CD4-positive, alpha-beta T cell treated with Interleukin-17A for 1 hour (primary cell): Measurements from ENCODE around the gene DCAF7.

Source experiments
- DNase-seq: peaks from one replicate; pipeline ENCODE4 v3.0.0-alpha.2; 2020

The DCAF7 gene

GRCh38 chr17:63525190-63525946 lies 24.9 kb upstream of the DCAF7 start:
- no peak for DNase-seq

GRCh38 chr17:63526861-63527260 lies 23.4 kb upstream of the DCAF7 start:
- DNase-seq = no peak

DNA sequence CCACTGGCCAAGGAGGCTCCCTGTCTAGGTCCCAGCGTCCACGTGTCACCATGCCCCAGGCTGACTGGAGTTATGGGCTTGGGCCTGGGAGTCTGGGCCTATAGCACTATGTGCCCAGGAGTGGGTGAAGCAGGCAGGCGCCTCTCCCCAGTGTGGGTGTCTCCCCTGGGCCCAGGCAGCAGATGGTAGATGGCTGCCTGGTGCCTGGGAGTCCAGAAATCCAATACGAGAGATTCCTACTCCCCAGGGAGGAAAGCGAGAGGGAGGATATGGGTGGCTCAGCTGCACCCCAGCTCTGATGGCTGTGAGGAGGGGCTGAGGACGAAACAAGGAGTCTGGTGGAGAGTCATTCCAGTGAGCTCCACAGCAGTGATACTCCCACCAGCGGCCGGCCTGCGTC lies 22.1 kb upstream of the DCAF7 start:
- no peak for DNase-seq

DNA sequence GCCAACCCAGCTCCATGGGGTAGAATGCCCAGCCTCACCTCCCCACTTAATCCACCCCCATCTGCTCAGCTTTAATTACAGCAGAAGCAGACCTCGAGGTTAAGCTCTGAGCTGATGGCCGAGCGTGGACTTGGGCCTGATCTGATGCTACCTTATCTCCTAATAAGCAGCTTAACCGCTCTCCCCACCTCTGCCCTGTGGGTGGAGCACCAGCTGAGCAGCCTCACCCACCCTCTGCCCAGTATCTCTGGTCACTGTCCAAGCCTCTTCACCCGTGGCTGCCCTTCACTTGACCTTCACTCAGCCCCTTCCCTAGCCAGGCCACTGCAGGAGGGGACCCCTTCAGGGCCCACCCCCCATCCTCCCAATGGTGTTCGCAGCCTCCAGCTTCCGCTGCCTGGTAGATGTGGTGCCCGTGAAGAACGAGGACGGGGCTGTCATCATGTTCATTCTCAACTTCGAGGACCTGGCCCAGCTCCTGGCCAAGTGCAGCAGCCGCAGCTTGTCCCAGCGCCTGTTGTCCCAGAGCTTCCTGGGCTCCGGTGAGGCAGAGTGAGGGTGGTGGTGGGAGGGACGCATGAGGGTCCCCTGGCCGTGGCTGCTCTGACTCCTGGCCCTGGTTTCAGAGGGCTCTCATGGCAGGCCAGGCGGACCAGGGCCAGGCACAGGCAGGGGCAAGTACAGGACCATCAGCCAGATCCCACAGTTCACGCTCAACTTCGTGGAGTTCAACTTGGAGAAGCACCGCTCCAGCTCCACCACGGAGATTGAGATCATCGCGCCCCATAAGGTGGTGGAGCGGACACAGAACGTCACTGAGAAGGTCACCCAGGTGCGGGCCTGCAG lies 20.3 kb upstream of the DCAF7 start:
- DNase-seq = no peak

DNA sequence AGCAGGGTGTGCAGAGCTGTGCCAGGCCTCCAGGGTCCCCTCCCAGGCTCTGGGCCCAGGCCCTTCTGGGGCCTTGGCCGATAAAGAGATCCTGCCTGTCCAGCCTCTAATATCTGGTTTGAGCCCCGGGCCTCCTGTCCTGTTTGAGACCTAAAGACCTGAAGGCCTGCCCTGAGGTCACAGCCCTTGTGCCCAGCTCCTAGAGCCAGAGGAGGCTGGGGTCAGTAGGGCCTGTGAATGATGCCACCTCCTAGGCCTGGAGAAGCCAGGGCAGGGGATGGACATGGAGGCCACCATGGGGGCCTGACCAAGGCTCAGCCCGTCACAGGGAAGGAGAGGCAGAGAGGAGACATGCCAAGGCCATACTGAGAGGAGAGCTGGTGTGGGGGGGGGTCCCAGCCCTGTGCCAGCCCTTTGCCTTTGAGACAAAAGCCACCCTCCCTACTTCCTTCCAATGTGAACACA lies 19.7 kb upstream of the DCAF7 start:
- DNase-seq = no peak

DNA sequence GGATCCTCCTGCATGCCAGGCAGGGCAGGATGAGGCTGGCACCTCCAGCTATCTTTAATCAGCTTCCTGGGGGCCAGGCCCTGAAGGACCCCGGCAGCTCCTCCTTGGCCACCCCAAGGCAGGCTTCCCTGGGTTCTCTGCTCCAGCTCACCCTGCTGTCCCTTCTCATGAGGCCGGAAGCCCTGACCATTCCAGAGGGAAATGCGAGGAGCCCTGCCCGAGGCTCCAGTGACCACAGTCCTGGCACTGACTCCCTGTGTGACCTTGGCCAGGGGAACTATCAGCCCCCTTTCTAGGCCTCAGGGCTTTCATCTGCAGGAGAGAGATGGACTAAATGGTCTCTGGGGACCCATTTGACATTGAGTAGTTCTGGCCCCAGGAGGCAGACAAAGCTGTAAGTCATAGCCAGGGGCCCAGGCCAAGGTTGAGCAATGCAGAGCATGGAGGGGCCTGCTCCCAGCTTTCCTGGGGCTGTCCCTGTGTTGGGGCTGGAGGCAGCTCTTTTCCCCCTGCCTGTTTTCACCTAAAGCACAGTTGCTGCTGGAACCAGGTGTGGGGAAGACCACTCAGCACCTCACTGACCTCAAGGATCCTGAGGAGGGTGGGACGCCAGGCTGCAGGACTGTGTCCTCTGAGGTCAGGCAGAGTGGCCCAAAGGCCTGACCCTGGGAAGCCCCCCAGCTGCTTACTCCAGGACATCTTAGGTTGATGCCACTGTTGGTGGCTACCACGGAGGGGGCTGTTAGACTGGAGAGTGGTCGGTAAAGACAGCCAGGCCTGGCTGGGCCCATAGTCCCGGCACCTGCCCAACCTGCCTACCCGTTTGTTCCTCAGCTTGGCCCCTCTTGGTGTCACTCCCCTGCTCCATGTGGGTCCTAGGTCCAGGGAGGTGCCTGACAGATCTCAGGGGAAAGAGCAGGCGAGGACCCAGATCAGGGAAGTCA lies 19.0 kb upstream of the DCAF7 start:
- no peak for DNase-seq

GRCh38 chr17:63533433-63534077 lies 16.7 kb upstream of the DCAF7 start:
- no peak for DNase-seq

GRCh38 chr17:63534078-63534570 lies 16.2 kb upstream of the DCAF7 start:
- DNase-seq = no peak

DNA sequence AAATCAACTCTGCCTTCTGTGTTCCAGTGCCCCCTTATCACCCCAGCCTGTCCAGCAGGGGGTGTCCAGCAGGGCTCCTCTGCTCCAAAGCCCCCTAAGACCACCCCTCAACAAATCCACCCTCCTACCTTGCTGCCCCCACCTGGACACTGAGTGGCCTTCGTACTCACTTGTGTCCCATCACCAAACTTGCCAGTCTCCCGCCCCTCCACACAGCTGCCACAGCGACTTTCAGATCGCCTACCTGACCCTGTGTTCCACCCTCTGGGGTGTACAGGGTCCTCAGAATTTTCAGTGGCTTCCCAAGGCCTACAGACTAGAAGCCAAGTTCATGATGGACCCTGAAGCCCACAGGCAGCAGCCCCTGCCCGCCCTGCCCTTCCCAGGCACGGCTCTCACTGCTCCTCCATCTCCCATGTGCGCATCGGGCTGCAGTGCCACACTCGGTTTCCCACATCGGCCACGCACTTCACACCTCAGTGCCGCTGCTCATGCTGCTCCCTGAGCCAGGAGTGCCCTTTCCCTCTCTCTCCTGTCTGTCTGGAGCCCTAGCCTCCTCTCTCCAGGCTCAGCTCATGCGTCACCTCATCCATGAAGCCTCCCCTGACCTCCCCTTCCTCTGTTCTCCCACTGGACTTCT lies 15.3 kb upstream of the DCAF7 start:
- DNase-seq = no peak

DNA sequence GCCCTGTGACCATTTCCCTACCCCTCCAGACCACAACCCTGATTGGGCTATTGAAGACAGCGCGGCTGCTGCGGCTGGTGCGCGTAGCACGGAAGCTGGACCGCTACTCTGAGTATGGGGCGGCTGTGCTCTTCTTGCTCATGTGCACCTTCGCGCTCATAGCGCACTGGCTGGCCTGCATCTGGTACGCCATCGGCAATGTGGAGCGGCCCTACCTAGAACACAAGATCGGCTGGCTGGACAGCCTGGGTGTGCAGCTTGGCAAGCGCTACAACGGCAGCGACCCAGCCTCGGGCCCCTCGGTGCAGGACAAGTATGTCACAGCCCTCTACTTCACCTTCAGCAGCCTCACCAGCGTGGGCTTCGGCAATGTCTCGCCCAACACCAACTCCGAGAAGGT lies 14.6 kb upstream of the DCAF7 start:
- no peak for DNase-seq

- no peak for DNase-seq
Observed at GRCh38 chr17:63537001-63537400, 13.3 kb upstream of the DCAF7 start.

GRCh38 chr17:63537991-63538692 lies 12.1 kb upstream of the DCAF7 start:
- no peak for DNase-seq

DNA sequence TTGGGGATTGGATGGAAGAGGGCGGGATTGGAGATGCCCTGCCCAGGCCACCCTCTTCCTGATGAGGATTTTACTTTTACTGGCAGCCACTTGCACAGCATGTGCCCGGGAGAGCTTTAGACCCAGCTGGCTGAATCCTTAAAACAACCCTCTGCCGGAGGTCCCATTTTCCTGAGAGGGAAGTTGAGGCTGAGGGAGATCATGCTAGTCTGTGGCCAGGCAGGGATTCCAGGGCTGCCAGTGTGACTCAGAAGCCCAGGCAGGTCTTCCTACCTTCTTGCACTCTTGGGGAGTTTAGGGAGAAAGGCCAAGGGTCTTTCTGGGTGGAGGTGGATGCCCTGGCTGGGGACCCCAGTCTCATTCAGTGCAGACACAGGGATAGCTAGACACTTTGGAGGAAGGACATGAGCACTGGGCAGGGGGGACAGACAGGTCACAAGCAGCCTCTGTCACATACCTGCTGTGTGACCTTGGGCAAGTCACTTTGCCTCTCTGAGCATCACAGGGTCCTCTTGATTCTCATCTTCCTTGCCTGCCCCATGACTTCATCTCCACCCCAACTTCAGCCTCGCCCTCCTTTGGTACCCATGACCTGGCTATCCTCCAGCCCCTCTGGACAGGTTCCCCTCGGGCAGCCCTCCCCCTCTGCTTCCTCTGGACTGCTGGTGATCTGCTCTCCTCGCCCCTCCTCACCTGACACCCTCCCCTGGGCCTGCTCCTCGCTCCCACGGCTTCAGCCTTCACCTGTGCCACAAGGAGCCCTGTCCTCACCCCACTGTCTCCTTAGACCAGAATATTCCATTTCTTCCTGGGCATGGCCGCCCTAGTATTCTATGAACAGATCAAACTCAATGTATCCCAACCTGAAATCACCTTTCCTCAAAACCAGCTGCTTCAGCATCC lies 11.3 kb upstream of the DCAF7 start:
- DNase-seq = no peak

- no peak for DNase-seq
Observed at GRCh38 chr17:63540590-63540989, 9.7 kb upstream of the DCAF7 start.

DNA sequence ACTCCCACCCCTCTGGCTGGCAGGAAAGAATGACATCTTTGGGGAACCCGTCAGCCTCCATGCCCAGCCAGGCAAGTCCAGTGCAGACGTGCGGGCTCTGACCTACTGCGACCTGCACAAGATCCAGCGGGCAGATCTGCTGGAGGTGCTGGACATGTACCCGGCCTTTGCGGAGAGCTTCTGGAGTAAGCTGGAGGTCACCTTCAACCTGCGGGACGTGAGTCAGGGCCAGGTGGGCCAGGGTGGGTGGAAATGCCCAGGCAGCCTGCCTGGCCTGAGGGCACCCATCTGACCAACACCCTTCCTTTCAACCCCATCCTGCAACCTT lies 8.1 kb upstream of the DCAF7 start:
- no peak for DNase-seq

DNA sequence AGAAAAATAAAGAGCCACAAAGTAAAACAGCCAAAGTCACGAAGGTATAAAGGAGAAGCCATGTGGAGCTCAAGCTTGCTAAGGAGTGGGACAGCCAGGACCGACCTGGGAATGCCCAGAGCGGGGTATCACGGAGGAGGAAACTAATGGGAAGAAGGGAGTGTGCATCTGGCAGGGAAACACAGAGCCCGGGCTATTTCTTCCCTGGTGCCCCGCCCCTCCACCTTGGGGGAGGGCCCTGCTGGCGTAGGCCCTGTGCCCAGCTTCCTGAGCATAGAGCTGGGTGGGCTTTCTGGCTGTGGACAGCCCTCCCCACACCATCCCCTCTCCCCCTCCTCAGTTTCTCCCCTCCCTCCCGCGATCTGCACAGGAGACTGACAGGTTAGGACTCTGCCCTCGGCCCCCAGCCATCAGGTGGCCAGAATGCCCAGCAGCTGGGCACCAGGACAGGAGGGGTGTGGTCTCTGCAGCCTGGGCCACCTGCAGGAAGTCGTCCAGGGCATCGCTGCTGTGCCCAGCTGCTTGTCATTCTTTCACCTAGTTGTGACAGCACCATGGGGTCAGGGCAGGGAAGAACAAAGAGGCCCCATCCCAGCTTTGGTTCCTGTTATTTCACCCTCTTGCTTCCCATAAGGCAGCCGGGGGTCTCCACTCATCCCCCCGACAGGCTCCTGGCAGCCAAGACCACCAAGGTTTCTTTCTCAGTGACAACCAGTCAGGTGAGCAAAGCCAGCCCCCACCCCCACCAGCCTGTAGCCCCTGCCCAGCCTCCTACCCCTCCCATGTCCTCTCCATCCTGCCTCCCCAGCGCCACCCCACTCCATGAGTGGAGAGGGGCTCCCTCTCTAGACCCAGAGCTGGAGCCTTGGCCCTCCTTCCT lies 7.1 kb upstream of the DCAF7 start:
- no peak for DNase-seq

- no peak for DNase-seq
Observed at GRCh38 chr17:63543822-63544420, 6.4 kb upstream of the DCAF7 start.

GRCh38 chr17:63544467-63545301 lies 5.6 kb upstream of the DCAF7 start:
- no peak for DNase-seq
